OCI-LY1 (cell line): ENCODE results near the gene SEC23IP.

Experiments used
- EZH2 ChIP-seq: fragments of 200-600 bp; sonication (generic), shearing (Covaris generic); IDR thresholded peaks from 2 replicates; pipeline ENCODE4 v1.8.0; 2017; ENCODE audit warnings: borderline replicate concordance, mixed run types, mild to moderate bottlenecking, antibody characterized with exemption, low read length, moderate library complexity, mixed read lengths
- TF ChIP-seq, protein P1 (sequence below): fragments of 200-600 bp; sonication (generic), shearing (Covaris generic); IDR thresholded peaks from 2 replicates; pipeline ENCODE4 v1.5.1; 2017; ENCODE audit warnings: mild to moderate bottlenecking, antibody characterized with exemption, low read length, moderate library complexity, mixed read lengths

DNA sequence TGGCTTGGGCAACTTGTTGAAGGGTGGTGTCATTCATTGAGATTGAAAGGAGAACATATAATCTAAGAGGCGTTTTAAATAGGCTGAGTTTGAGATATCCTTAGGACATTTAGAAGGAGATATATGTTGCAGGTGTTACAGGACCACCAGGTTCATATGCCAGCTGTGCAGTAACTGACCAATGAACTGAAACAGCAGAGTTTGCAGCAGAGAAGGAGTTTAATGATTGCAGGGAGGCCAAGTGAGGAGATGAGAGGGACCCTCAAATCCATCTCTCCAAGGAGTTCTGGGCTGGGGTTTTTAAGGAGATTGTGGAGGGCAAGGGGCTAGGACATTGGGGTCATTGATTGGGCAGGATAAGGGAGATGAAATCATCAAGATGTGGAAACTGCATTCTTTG is 74.5 kb downstream of the SEC23IP start:
- TF ChIP-seq, protein P1, sequence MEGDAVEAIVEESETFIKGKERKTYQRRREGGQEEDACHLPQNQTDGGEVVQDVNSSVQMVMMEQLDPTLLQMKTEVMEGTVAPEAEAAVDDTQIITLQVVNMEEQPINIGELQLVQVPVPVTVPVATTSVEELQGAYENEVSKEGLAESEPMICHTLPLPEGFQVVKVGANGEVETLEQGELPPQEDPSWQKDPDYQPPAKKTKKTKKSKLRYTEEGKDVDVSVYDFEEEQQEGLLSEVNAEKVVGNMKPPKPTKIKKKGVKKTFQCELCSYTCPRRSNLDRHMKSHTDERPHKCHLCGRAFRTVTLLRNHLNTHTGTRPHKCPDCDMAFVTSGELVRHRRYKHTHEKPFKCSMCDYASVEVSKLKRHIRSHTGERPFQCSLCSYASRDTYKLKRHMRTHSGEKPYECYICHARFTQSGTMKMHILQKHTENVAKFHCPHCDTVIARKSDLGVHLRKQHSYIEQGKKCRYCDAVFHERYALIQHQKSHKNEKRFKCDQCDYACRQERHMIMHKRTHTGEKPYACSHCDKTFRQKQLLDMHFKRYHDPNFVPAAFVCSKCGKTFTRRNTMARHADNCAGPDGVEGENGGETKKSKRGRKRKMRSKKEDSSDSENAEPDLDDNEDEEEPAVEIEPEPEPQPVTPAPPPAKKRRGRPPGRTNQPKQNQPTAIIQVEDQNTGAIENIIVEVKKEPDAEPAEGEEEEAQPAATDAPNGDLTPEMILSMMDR: no peak
- TF ChIP-seq EZH2: no peak
